HL-60 (cell line): ENCODE results near the gene SAP30BP.

Experiments used
- CTCF ChIP-seq: IDR thresholded peaks from one replicate; pipeline ENCODE4 v1.5.1; 2011; ENCODE audit warnings: low read length, control low read depth, inconsistent platforms; ENCODE audit not compliant: insufficient read depth
- POLR2AphosphoS5 ChIP-seq: IDR thresholded peaks from 2 replicates; pipeline ENCODE4 v1.6.1; 2012; ENCODE audit warnings: low read depth
- REST ChIP-seq: IDR thresholded peaks from 2 replicates; pipeline ENCODE4 v1.6.1; 2012; ENCODE audit warnings: low read depth; ENCODE audit not compliant: insufficient replicate concordance

- TF ChIP-seq POLR2AphosphoS5 = no peak
- no peak for TF ChIP-seq CTCF
- TF ChIP-seq REST = no peak
Observed at GRCh38 chr17:75617675-75618074, 49.5 kb upstream of the SAP30BP start.
